Upper lobe of right lung (tissue), 1 donor: ENCODE results near the gene KCTD12. TPM values are rescaled to one million over a fixed set of nuclear protein-coding genes. Genes with fewer than 3 reads are reported as not detected.

ENCODE experiments used
- ATAC-seq: fragments of 200-7000 bp; cut with Tn5 transposase; one replicate; pipeline ENCODE4 v1.9.1; 2020; ENCODE audit warnings: mild to moderate bottlenecking, moderate library complexity
- DNase-seq: peaks from one replicate; pipeline ENCODE4 v3.0.0-alpha.2; 2020
- H3K27ac ChIP-seq: fragments of 200-600 bp; one replicate; pipeline ENCODE4 v1.8.0; 2022
- H3K27me3 ChIP-seq: fragments of 200-600 bp; one replicate; pipeline ENCODE4 v1.8.0; 2022; ENCODE audit warnings: mild to moderate bottlenecking
- H3K36me3 ChIP-seq: fragments of 200-600 bp; one replicate; pipeline ENCODE4 v1.8.0; 2022
- H3K4me1 ChIP-seq: fragments of 200-600 bp; one replicate; pipeline ENCODE4 v1.8.0; 2022
- H3K4me3 ChIP-seq: fragments of 200-600 bp; one replicate; pipeline ENCODE4 v1.8.0; 2022; ENCODE audit warnings: mild to moderate bottlenecking
- H3K9me3 ChIP-seq: fragments of 200-600 bp; one replicate; pipeline ENCODE4 v1.8.0; 2022
- CTCF ChIP-seq: fragments of 200-600 bp; IDR thresholded peaks from one replicate; pipeline ENCODE4 v1.8.0; 2022; ENCODE audit warnings: antibody characterized with exemption
- intact Hi-C: fragments of 100-400 bp; cut with DNase I; formaldehyde crosslinking; loops from one replicate; pipeline ENCODE4 v1.11.0; 2022
- total RNA-seq: library from RNA; stranded (reverse); fragmentation: NEBNext Ultra II Directional; extraction: Animal tissue kit (Norgen Biotek cat#: 25700); gene quantifications from one replicate; pipeline ENCODE4 v1.2.1, GENCODE V29; 2021
- donor health status: DM: no; HTN: yes; CAD: no; lungs with severe emphysema.

KCTD12 gene
- total RNA-seq, 1 donor from 2014 or later, result 152 TPM

GRCh38 chr13:76865996-76866503, 20.2 kb downstream of the KCTD12 start:
- Histone ChIP-seq H3K4me3 (no peak overlapping the region), H3K9me3 (no peaks in the 10 kb centered on the region), H3K4me1 (no peaks in the 10 kb centered on the region), H3K27ac (no peak overlapping the region), H3K36me3 (no peaks in the 10 kb centered on the region), H3K27me3 (no peaks in the 10 kb centered on the region)
- intact Hi-C loops, result no loop called here
- DNase-seq (no peak), ATAC-seq (no peak)
- TF ChIP-seq CTCF, result no peak

GRCh38 chr13:76865109-76865508, 21.1 kb downstream of the KCTD12 start:
- Histone ChIP-seq H3K4me1 (no peaks in the 10 kb centered on the region), H3K9me3 (no peaks in the 10 kb centered on the region), H3K4me3 (no peak overlapping the region), H3K27me3 (no peaks in the 10 kb centered on the region), H3K27ac (no peak overlapping the region), H3K36me3 (no peaks in the 10 kb centered on the region)
- TF ChIP-seq CTCF, result no peak
- intact Hi-C loops, result no loop called here
- DNase-seq, result no peak
- no peak for ATAC-seq

GRCh38 chr13:76864259-76864658, 21.9 kb downstream of the KCTD12 start:
- no peak for DNase-seq
- TF ChIP-seq CTCF, result no peak
- Histone ChIP-seq H3K27ac (no peak overlapping the region), H3K36me3 (no peaks in the 10 kb centered on the region), H3K4me3 (no peak overlapping the region), H3K4me1 (no peaks in the 10 kb centered on the region), H3K9me3 (no peaks in the 10 kb centered on the region), H3K27me3 (no peaks in the 10 kb centered on the region)
- intact Hi-C loops, result no loop called here
- no peak for ATAC-seq

GRCh38 chr13:76863022-76863421, 23.2 kb downstream of the KCTD12 start:
- no peak for DNase-seq
- no peak for TF ChIP-seq CTCF

GRCh38 chr13:76861859-76862258, 24.3 kb downstream of the KCTD12 start:
- no peaks in the 10 kb centered on the region for H3K27me3 ChIP-seq
- H3K4me3 ChIP-seq, result no peak overlapping the region
- H3K27ac ChIP-seq, result no peak overlapping the region
- H3K4me1 ChIP-seq, result no peaks in the 10 kb centered on the region
- TF ChIP-seq CTCF, result no peak
- no peaks in the 10 kb centered on the region for H3K36me3 ChIP-seq
- ATAC-seq (no peak), DNase-seq (no peak)
- intact Hi-C loops, result no loop called here
- H3K9me3 ChIP-seq, result no peaks in the 10 kb centered on the region

More at GRCh38 chr13:76863022-76863421, 23.2 kb downstream of the KCTD12 start:
- intact Hi-C loops, result no loop called here
- Histone ChIP-seq H3K4me3 (no peak overlapping the region), H3K4me1 (no peaks in the 10 kb centered on the region), H3K9me3 (no peaks in the 10 kb centered on the region), H3K27ac (no peak overlapping the region), H3K36me3 (no peaks in the 10 kb centered on the region), H3K27me3 (no peaks in the 10 kb centered on the region)
- ATAC-seq, result no peak

DNA sequence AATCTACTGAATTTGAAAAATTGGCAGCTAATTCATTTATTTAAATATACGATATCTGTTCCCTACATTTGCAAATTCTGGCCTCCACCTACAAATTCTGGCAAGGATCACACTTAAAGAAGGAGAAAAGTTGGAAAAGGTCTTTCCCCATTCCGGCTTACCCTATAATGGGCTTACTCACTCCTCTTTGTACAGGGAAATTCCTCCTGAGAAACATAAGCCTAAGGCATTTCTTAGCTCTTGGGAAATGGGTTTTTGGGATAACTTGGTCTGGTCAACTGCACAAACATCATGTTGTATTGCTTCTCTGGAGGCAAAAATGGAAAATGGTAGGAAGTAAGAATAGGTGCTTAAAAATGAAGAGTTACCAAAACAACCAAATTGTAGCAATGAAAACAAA, 25.5 kb downstream of the KCTD12 start:
- no peak for DNase-seq
- H3K36me3 ChIP-seq, result no peaks in the 10 kb centered on the region
- no peak for TF ChIP-seq CTCF
- H3K27ac ChIP-seq, result no peak overlapping the region
- H3K4me1 ChIP-seq, result no peaks in the 10 kb centered on the region
- H3K4me3 ChIP-seq, result no peak overlapping the region
- H3K27me3 ChIP-seq, result no peaks in the 10 kb centered on the region
- no peak for ATAC-seq
- no peaks in the 10 kb centered on the region for H3K9me3 ChIP-seq
- intact Hi-C loops, result no loop called here
